HG02588 (cell line): ENCODE measurements around the gene WDR47.
"Not testable (repeated sequence)": the region's sequence is repeated elsewhere in the genome, so short reads cannot be mapped to it uniquely, and the experiment has no call there.

Source experiments
- ATAC-seq: cut with Tn5 transposase; IDR thresholded peaks from one replicate; pipeline ENCODE4 v1.9.1; 2021; ENCODE audit warnings: mild to moderate bottlenecking, moderate library complexity; ENCODE audit not compliant: unreplicated experiment

The WDR47 gene

DNA sequence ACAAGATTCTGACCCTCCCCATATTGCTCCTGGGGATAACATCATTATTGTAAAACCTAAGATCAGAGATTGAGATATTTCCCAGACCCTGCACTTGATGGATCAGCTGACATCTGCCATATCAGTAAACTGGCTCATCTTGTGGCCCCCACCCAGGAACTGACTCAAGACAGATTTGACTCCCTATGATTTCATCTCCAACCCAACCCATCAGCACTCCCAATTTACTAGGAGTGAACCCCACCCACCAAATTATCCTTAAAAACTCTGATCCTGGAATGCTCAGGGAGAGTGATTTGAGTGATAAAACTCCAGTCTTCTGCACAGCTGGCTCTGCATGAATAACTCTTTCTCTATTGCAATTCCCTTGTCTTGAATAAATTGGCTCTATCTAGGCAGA is 72.6 kb downstream of the WDR47 start:
- ATAC-seq, result no peak

DNA sequence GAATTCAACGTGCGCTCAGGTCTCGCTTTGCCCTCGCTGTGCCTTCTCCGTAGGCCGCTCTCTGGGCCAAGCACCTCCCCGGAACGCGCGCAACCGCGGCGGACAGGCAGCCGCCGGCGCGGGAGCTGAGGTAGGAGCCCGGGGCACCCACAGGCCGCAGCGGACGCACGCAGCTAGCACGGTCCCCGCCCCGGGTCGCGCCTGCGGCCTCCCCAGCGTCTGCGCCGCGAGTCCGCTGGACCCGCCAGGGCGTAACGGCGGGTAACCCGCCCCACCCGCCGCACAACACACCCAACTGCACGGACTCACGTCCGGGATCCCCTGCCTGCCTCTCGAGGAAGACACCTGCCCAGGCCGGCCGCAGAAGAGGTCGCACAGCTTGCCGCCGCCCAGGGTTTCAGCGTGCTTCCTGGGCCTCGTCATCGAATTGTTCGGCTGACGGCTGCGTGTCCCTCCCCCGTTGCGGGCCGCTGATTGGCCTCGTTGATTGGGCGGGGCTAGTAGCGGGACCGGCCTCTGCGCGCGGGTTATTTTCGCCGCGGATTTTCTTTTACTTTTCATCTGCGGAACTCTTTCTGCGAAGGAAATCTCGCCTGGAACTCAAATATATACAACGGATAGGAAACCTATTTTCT is 78.7 kb downstream of the WDR47 start, which contains the start of gene CLCC1:
Gene CLCC1, minus strand, starts transcription at position 433 of the 635 bp plus-strand sequence. CDS start 13,047 bp downstream, outside the sequence.
- ATAC-seq, result peak; percentile 91

DNA sequence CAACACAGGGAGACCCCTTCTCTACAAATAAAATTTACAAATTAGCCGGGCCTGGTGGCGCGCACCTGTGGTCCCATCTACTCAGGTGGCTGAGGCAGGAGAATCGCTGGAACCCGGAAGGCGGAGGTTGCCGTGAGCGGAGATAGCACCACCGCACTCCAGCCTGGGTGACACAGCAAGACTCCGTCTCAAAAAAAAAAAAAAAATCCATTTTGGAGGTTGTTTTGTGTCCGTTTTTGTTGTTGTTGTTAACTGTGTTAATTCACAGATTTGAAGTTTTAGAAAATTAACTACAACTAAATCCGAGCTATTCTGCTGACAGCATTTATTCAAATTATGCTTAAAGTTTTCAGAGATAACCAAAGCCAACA is 79.2 kb downstream of the WDR47 start:
- no peak for ATAC-seq

DNA sequence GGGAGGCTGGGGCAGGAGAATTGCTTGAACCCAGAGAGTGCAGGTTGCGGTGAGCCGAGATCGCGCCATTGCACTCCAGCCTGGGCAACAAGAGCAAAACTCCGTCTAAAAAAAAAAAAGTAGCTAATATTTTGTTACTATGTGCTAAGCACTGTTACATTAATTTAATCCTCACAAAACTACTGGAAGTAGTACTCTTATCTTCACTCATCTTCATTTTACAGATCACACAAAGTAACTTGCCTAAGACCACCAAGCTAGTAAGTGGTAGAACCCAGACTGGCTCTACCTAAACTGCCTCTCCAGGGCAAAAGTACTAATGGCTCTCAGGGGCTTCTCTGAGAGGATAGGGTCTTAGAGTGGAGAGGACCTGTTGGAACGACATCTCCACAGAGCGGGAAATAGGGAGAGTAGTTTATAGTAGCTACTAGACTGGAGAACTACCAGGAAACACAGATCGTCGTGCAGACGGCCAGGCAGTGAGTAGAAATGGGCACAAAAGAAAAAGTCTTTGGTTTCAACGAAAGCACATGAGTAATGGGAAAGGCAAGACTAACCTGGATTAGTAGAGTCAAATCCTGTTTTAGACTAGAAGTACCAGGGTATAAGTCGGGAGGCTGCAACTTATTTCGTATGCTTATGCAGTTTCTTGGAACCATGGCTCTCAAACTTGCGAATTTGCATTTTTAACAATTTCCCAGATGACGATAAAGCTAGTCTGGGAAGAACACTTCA is 80.0 kb downstream of the WDR47 start:
- no peak for ATAC-seq

DNA sequence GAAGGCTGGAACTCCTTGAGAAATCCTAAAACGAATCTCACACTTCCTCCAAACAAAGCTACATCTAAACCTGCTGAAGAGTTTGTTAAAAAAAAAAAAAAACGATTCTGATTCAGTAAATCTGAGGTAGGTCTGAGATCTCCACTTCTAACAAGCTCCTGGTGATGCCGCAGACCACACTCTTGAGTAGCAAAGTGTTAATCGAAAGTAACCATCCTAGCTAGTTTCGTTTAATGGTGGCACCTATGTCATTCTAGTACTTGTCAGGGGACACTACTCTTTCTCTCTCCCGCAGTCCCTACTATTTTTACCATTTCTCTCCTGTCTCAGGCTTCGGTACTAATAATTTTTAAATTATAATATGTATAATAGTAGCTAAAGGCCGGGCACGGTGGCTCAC is 80.7 kb downstream of the WDR47 start:
- ATAC-seq, result no peak

DNA sequence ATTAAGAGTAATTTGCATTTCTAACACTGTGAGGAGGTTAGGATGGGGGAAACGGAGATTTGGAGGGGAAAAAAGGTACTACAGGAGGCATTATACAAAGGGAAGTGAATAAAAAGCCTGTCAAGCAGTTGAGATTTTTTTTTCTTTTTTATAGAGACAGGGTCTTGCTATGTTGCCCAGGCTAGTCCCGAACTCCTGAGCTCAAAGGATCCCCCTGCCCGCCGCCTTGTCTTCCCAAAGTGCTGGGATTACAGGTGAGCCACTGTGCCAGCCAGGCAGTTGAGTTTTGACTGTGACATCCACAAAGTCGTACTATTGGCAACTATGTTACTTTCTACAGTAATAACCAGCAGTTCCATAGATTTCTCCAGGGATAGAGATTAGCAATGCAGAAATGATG is 81.2 kb downstream of the WDR47 start:
- no peak for ATAC-seq

DNA sequence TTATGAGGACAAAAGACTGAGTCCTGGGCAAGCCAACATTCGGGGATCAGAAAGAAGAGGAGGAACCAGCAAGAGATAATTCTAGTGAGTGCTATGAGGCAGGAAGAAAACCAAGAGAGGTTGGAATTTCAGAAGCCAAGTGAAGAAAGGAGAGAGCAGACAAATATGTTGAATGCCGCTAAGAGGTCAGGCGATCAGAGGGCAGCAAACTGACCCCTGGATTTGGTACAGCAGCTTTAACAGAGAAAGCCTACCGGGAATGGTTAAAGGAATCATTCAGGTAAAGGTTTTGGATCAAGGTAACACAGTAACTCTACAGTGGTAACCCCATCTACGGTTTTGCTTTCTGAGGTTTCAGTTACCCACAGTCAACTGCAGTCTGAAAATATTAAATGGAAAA is 84.0 kb downstream of the WDR47 start:
- ATAC-seq, result no peak

DNA sequence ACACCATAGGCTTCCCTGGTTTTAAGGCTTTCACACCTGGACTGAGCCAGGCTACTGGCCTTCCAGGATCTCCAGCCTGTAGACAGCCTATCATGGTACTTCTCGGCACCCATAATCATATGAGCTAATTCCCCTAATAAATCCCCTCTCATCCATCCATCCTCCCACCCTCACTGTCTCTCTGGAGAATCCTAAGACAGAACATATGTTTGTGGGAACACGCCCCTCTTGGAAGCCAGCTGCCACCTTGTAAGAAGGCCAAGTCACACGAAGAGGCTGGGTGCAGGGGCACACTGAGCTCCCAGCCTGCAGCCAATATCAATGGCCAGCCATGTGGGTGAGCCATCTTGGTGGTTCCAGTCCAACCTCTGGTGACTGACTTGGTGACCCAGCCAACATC is 86.0 kb downstream of the WDR47 start:
- no peak for ATAC-seq

DNA sequence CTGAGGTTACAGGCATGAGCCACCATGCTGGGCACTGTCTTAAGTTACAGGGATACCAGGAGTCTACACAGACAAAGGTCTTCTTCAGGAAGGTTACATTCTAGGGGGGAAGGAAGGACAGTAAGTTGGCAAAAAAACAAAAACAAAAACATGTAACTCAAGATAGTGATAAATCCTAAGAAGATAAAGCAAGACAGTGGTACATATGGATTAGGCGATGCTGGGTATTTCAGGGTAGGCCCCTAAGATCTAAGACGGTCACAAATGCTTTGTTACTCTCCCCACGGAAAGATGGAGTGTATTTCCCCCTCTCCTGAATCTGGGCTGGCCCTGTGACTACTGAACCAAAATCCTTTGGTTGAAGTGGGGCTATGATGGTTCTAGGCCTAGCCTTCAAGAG is 86.8 kb downstream of the WDR47 start:
- ATAC-seq, result no peak

DNA sequence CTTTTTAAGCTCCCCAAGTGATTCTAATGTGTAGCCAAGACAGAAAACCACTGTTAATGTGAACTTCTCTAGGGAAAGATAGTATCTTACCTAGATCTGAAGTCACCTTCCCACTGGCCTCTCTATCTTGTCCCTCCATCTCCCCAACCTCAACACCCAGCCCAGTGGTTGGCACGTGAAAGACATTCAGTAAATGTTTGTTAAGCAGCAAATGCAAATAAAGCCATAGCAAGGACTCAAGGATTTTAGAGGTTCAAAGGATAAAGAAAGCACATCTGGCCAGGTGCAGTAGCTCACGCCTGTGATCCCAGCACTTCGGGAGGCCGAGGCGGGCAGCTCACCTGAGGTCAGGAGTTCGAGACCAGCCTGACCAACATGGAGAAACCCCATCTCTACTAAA is 88.5 kb downstream of the WDR47 start:
- no peak for ATAC-seq

DNA sequence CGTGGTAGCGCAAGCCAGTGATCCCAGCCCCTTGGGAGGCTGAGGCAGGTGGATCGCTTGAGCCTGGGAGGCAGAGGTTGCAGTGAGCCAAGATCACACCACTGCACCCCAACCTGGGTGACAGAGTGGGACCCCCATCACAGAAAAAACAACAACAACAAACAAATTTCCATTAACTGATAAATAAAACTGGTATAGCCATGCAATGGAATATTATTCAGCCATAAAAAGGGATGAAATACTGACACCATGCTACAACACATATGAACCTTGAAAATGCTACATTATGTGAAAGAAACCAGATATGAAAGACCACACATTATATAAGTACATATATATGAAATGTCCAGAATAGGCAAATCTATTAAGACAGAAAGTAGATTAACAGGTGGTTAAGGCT is 90.7 kb downstream of the WDR47 start:
- ATAC-seq, result no peak

DNA sequence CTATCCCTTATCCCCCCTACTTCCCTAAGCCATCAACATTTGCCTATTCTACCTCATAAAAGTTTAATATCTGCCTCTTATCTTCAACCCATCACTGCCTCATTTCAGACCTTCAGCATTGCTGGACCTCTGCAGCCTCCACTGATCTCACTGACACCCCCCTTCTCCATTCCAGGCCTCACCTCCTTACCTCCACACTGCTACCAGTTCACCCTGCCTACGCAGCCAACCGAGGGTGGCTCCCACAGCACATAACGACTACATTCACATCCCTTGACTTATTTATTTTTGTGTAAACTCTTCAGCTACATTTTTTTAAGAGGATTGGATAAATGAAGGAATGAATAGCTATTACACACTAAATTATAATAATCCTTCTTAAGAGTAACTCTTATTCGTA is 92.9 kb downstream of the WDR47 start:
- no peak for ATAC-seq

DNA sequence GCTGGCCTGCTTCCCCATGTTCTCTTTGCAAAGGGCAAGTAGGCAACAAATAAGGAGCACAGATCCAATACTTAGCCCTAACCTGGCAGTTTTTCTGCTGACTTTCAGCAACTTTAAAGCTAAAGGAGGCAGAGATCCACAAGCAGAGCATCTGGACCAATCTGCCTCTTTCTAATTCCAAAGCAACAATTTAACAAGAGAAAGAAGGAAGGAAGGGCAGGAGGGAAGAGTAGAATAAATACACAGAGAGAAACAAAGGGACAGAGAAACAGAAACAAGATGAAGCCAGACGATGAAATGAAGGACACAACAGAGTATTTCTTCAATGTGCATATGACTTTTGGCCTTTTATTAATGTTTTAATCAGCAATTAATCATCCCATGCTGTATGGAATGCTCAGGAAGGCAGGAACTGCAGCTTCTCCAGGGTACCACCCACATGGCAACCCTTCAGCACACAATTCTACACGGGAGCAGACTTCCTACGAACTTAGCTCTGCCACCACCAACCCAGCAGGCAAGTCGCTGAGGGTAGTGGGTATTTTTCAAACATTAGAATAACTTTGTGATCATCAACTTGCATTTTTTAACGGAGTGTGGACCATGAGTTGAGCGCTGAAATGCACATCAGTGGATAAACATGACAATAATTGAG is 93.9 kb downstream of the WDR47 start:
- ATAC-seq, result no peak

DNA sequence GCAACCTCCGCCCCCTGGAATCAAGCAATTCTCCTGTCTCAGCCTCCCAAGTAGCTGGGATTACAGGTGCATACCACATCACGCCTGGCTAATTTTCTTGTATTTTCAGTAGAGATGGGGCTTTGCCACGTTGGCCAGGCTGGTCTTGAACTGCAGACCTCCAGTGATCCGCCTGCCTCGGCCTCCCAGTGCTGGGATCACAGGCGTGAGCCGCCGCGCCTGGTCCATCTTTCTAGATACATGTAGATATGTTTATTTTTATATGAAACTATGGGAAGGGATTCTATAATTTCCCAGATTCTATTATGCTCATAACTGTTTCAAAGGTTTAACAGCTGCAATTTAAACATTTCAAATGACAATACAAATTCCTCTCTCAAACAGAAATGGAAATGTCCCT is 105.7 kb downstream of the WDR47 start:
- ATAC-seq, result no peak

DNA sequence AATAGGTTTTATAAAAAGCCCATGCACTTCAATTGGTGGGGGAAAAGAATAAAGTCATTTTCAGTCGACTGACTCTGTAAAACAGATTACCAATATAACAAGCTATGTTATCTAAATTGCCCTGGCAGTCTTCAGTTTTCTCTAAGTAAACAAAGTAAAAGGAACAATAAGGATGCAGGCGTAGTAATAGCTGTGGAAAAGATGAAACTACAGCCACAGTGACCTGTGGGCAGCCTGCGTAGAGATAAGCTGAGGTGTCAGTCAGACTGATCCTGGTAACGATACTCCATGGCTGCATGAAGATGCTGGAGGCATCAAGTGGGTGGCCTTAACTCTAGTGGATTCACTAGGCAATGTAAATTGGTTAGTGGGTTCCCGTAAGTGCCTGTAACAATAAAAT is 108.0 kb downstream of the WDR47 start:
- ATAC-seq, result no peak

DNA sequence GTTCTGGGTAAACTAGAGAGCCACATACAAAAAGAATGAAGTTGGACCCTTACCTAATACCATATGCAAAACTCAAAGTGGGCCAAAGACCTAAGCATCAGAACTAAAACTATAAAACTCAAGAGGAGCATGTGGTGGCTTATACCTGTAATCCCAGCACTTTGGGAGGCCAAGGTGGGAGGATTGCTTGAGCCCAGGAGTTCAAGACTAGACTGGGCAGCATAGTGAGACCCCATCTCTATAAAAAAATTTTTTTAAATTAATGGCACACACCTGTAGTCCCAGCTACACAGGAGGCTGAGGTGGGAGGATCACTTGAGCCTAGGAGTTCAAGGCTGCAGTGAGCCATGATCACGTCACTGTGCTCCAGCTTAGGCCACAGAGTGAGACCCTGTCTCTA is 114.3 kb downstream of the WDR47 start:
- ATAC-seq, result not testable (repeated sequence)

DNA sequence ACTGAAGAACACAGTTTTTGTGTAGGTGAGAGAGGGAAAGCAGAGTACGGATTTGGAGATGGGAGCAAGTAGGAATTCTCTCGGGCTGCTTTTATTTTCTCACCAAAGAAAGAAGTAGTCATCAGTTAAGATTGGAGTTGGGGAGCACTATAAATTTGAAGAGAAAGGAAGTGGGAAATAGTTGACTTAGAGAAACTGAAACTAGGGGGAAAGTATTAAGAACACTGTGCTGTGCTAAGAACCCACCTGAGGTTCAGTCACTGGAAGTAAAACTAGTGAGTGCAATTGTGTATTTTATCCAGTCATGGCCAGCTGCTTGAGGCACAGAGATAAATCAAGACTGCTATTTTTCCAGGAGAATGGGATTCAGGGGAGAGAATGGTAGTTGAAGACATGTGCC is 116.0 kb downstream of the WDR47 start:
- ATAC-seq, result no peak
